ENCODE results near the gene PRSS23.

PRSS23 gene

GRCh38 chr11:86783661-86784060, 16.7 kb upstream of the PRSS23 start:
- DNase-seq (ENCODE audit: low read depth), result no peak
- TF ChIP-seq CTCF (IDR thresholded peaks at IDR 0.05; ENCODE audit: low read depth, low read length) (no peak), MAX (IDR thresholded peaks at IDR 0.05; ENCODE audit: low read depth, low read length) (no peak), MYC (IDR thresholded peaks at IDR 0.05; ENCODE audit: low read depth, low read length) (no peak), POLR2A (IDR thresholded peaks at IDR 0.05; ENCODE audit: extremely low read depth, insufficient read length) (no peak)
- H3K4me3 ChIP-seq (ENCODE audit: low read depth, low read length), result no peak overlapping the region

- no peak for DNase-seq (ENCODE audit: low read depth)
- H3K4me3 ChIP-seq (ENCODE audit: low read depth, low read length), result no peak overlapping the region
- TF ChIP-seq POLR2A (IDR thresholded peaks at IDR 0.05; ENCODE audit: extremely low read depth, insufficient read length), result no peak
- TF ChIP-seq CTCF (IDR thresholded peaks at IDR 0.05; ENCODE audit: low read depth, low read length), result no peak
- no peak for TF ChIP-seq MYC (IDR thresholded peaks at IDR 0.05; ENCODE audit: low read depth, low read length)
- TF ChIP-seq MAX (IDR thresholded peaks at IDR 0.05; ENCODE audit: low read depth, low read length), result no peak
Measured at GRCh38 chr11:86784241-86784681, 16.1 kb upstream of the PRSS23 start.

- no peak for DNase-seq (ENCODE audit: low read depth)
- TF ChIP-seq CTCF (IDR thresholded peaks at IDR 0.05; ENCODE audit: low read depth, low read length), result no peak
- no peak for TF ChIP-seq MAX (IDR thresholded peaks at IDR 0.05; ENCODE audit: low read depth, low read length)
- no peak for TF ChIP-seq POLR2A (IDR thresholded peaks at IDR 0.05; ENCODE audit: extremely low read depth, insufficient read length)
- no peak for TF ChIP-seq MYC (IDR thresholded peaks at IDR 0.05; ENCODE audit: low read depth, low read length)
- H3K4me3 ChIP-seq (ENCODE audit: low read depth, low read length), result no peak overlapping the region
Measured at GRCh38 chr11:86785576-86785975, 14.8 kb upstream of the PRSS23 start.

- no peak for DNase-seq (ENCODE audit: low read depth)
Measured at GRCh38 chr11:86787018-86787536, 13.3 kb upstream of the PRSS23 start.

GRCh38 chr11:86787656-86788055, 12.7 kb upstream of the PRSS23 start:
- DNase-seq (ENCODE audit: low read depth), result no peak
- TF ChIP-seq POLR2A (IDR thresholded peaks at IDR 0.05; ENCODE audit: extremely low read depth, insufficient read length) (no peak), MYC (IDR thresholded peaks at IDR 0.05; ENCODE audit: low read depth, low read length) (no peak), MAX (IDR thresholded peaks at IDR 0.05; ENCODE audit: low read depth, low read length) (no peak), CTCF (IDR thresholded peaks at IDR 0.05; ENCODE audit: low read depth, low read length) (no peak)
- no peak overlapping the region for H3K4me3 ChIP-seq (ENCODE audit: low read depth, low read length)

More at GRCh38 chr11:86787018-86787536, 13.3 kb upstream of the PRSS23 start:
- H3K4me3 ChIP-seq (ENCODE audit: low read depth, low read length), result no peak overlapping the region
- TF ChIP-seq POLR2A (IDR thresholded peaks at IDR 0.05; ENCODE audit: extremely low read depth, insufficient read length) (no peak), MAX (IDR thresholded peaks at IDR 0.05; ENCODE audit: low read depth, low read length) (no peak), MYC (IDR thresholded peaks at IDR 0.05; ENCODE audit: low read depth, low read length) (no peak), CTCF (IDR thresholded peaks at IDR 0.05; ENCODE audit: low read depth, low read length) (no peak)
